Esophagus squamous epithelium (tissue), 5 donors: Measurements from ENCODE around the gene NEDD8. TPM values are rescaled to one million over a fixed set of nuclear protein-coding genes. Genes with fewer than 3 reads are reported as not detected.

Experiments used
- DNase-seq: peaks from one replicate; lab custom pipeline; 2025; lab: John Stamatoyannopoulos, UW
- H3K27ac ChIP-seq, 4 donors: fragments of 200-600 bp; sonication (generic); one replicate each; pipeline ENCODE4 v1.5.1; 2016 to 2019; ENCODE audit warnings: mild to moderate bottlenecking in 1 of 4
- H3K27me3 ChIP-seq, 4 donors: fragments of 200-600 bp; sonication (generic); 1 replicate in 3 of 4; 2 replicates in 1 of 4; pipeline versions ENCODE4 v1.5.1 to v1.6.0; 2017 to 2021; ENCODE audit warnings: antibody characterized with exemption in 1 of 4
- H3K36me3 ChIP-seq, 3 donors: fragments of 200-600 bp; sonication (generic); one replicate each; pipeline ENCODE4 v1.5.1; 2016 to 2019
- H3K4me1 ChIP-seq, 3 donors: fragments of 200-600 bp; sonication (generic); one replicate each; pipeline ENCODE4 v1.5.1; 2017 to 2019
- H3K4me3 ChIP-seq, 4 donors: fragments of 200-600 bp; sonication (generic); 1 replicate in 3 of 4; 2 replicates in 1 of 4; pipeline ENCODE4 v1.5.1; 2016 to 2019; ENCODE audit warnings: mild to moderate bottlenecking in 2 of 4, moderate library complexity in 1 of 4
- H3K9me3 ChIP-seq, 3 donors: fragments of 200-600 bp; sonication (generic); one replicate each; pipeline ENCODE4 v1.5.1; 2016 to 2019
- CTCF ChIP-seq, 6 experiments: fragments of 450-650 bp in 4 of 6; fragments of 200-600 bp in 2 of 6; sonication (generic) in 2 of 6; IDR thresholded peaks; one replicate each; pipeline ENCODE4 v1.5.1; 2016 to 2019; ENCODE audit warnings: antibody characterized with exemption in 6 of 6, mild to moderate bottlenecking in 4 of 6, moderate library complexity in 4 of 6
- POLR2A ChIP-seq, 4 donors: fragments of 450-650 bp; IDR thresholded peaks; one replicate each; pipeline ENCODE4 v1.6.1; 2017; ENCODE audit warnings: antibody characterized with exemption in 4 of 4, mild to moderate bottlenecking in 4 of 4, moderate library complexity in 3 of 4
- WGBS, 2 donors: methylation state at CpG; one replicate each; pipeline ENCODE4 v1.1.5; 2018; 5-methylcytosine and 5-hydroxymethylcytosine counted together
- intact Hi-C: fragments of 100-400 bp; cut with DNase I; formaldehyde crosslinking; loops from one replicate; pipeline ENCODE4 v1.15.0; 2022
- total RNA-seq, 4 donors: library from RNA; depleted of rRNA; stranded (reverse); fragments of >200 nt; gene quantifications; one replicate each; pipeline ENCODE4 v1.1.0, GENCODE V29; 2016
- donor health status: DM: yes; HTN: yes; CAD: no.

Gene NEDD8
- total RNA-seq, 4 donors from 2014 or later = 93.1 to 182 (median 121) TPM

DNA sequence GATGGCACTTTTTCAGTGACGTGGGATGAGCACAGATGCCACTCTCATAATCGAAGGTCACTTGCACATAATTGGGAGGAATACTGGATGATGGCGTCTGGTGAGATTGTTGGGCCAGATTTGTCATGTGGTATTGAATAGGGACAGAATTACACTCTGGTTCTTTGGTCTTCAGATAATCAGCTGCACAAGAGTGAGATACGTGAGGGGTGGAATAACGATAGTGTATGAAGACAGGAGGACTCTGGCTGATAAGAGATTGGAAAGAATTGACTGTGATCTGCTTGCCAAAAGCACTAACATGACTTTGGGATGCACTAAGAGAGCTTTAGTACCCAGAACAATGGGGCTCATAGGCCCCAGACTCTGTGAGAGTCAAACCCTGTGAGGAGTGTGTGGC, 46.3 kb upstream of the NEDD8 start:
- WGBS, 2 donors = 91 to 98% methylated on average over 5 of the region's 5 CpGs
- H3K4me3 ChIP-seq = no peak overlapping the region
- no peaks in the 10 kb centered on the region for H3K36me3 ChIP-seq
- H3K4me1 ChIP-seq = peaks cover 21 to 96% (median 40%) of the 10 kb centered on the region in 3 donors
- TF ChIP-seq CTCF (IDR thresholded peaks at IDR 0.05) = no peak
- no peak for TF ChIP-seq POLR2A (IDR thresholded peaks at IDR 0.05)
- H3K9me3 ChIP-seq = no peaks in the 10 kb centered on the region
- H3K27me3 ChIP-seq = no peaks in the 10 kb centered on the region
- intact Hi-C loops = no loop called here
- peak overlapping the region; percentile 67 to 88 (median 78) for H3K27ac ChIP-seq
- no peak for DNase-seq

GRCh38 chr14:24277606-24278321, 45.6 kb upstream of the NEDD8 start:
- DNase-seq = no peak
- Histone ChIP-seq H3K4me3 (no peak overlapping the region), H3K9me3 (no peaks in the 10 kb centered on the region), H3K36me3 (no peaks in the 10 kb centered on the region), H3K27me3 (no peaks in the 10 kb centered on the region), H3K27ac (peak overlapping the region in 3 of 4 donors; percentile 67 to 88 (median 83)), H3K4me1 (peaks cover 26 to 96% (median 40%) of the 10 kb centered on the region in 3 donors)
- intact Hi-C loops = no loop called here
- 66 to 84% methylated on average over 9 to 11 of the region's 11 CpGs for WGBS, 2 donors
- TF ChIP-seq CTCF (IDR thresholded peaks at IDR 0.05) (no peak), POLR2A (IDR thresholded peaks at IDR 0.05) (no peak)

DNA sequence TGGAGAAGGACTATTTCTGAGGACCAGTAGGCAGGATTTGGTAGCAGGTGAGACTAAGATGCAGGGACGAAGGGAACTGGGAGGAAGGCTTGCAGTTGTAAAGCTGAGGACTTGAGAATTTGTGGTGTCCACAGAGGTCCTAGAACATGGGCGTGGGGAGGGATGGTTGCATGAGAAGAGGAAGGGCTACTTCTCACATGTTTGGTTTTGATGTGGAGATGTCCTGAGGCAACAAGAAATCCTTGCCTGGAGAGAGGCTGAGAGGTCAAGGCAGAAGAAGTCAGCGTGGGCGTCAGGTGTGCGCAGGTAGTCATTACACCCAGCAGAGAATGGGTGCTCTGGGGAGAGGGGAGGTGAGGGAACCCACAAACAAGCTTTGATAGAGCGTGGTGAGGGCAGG, 44.9 kb upstream of the NEDD8 start:
- Histone ChIP-seq H3K4me1 (peaks cover 31 to 97% (median 40%) of the 10 kb centered on the region in 3 donors), H3K27ac (peak overlapping the region in 2 of 4 donors; percentile 83 to 88), H3K4me3 (no peak overlapping the region), H3K36me3 (no peaks in the 10 kb centered on the region), H3K9me3 (no peaks in the 10 kb centered on the region), H3K27me3 (no peaks in the 10 kb centered on the region)
- intact Hi-C loops = no loop called here
- DNase-seq = no peak
- 81 to 87% methylated on average over 6 of the region's 6 CpGs for WGBS, 2 donors
- no peak for TF ChIP-seq CTCF (IDR thresholded peaks at IDR 0.05)
- no peak for TF ChIP-seq POLR2A (IDR thresholded peaks at IDR 0.05)

DNA sequence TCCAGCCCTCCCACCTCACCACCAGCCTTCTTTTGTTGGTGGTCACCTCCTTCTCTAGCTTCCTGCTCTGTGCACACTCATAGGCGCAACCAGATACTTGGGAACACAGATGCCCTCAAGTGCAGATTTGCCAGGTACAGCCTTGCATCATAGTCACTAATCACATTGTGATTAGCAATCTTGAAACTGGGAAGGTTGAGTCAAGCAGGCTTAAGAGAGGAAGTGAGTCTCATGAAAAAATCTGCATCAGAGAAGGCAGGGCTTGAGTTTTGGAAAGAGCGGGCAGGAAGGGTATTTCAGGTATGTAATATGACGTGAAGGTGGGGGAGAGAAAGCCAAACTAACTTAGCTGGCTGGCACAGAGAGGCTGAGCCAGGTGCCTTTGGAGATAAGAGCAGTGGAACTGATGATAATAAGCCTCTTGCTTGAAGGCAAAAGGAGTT, 42.0 kb upstream of the NEDD8 start:
- no peaks in the 10 kb centered on the region for H3K9me3 ChIP-seq
- H3K36me3 ChIP-seq = peaks cover 0 to 12% (median 3%) of the 10 kb centered on the region in 3 donors
- WGBS, 2 donors = 20 to 25% methylated on average over 3 of the region's 3 CpGs
- intact Hi-C loops = no loop called here
- H3K4me1 ChIP-seq = peaks cover 24 to 94% (median 31%) of the 10 kb centered on the region in 3 donors
- H3K27ac ChIP-seq = peak overlapping the region; percentile 85 to 100 (median 96)
- H3K27me3 ChIP-seq = no peaks in the 10 kb centered on the region
- DNase-seq = no peak
- TF ChIP-seq POLR2A (IDR thresholded peaks at IDR 0.05) (peak in 1 of 4 donors; percentile 31), CTCF (IDR thresholded peaks at IDR 0.05) (peak in 1 of 6 experiments; percentile 2)
- no peak overlapping the region for H3K4me3 ChIP-seq

DNA sequence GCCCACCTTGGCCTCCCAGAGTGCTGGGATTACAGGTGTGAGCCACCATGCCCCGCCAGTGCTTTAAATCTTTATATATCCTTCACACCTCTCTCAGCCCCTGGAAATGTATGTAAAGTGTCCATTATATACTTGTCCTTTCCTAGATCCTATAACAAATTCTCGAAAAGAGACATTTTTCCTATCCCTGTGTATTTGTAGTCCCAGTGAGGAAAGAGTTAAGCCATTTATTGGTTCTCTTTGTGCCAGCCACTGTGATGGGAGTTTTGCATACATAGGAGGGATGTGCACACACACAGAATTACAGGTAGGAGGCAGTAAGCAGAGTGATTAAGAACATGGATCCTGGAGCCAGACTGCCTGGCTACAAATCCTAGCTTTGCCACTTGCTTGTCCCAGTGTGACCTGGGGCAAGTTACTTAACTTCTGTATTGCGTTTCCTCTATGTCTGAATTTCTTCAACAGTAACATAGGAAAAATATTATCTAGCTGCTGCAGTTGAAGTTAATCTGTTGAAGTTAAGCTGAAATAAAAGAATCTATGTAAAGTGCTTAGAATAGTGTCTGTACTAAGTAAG, 41.3 kb upstream of the NEDD8 start:
- intact Hi-C loops = no loop called here
- WGBS, 2 donors = 47 to 62% methylated on average over 2 to 3 of the region's 3 CpGs
- peak overlapping the region; percentile 85 to 100 (median 96) for H3K27ac ChIP-seq

More for the DNA sequence above, 41.3 kb upstream of the NEDD8 start:
- DNase-seq = no peak
- no peak for TF ChIP-seq POLR2A (IDR thresholded peaks at IDR 0.05)
- peak in 3 of 6 experiments; percentile 14 to 59 (median 19) for TF ChIP-seq CTCF (IDR thresholded peaks at IDR 0.05)
- no peak overlapping the region for H3K4me3 ChIP-seq
- H3K27me3 ChIP-seq = no peaks in the 10 kb centered on the region
- H3K36me3 ChIP-seq = peaks cover 0 to 18% (median 3%) of the 10 kb centered on the region in 3 donors
- H3K9me3 ChIP-seq = no peaks in the 10 kb centered on the region
- peaks cover 18 to 94% (median 25%) of the 10 kb centered on the region in 3 donors for H3K4me1 ChIP-seq
